Measurements from ENCODE around the gene IRS1.

DNA sequence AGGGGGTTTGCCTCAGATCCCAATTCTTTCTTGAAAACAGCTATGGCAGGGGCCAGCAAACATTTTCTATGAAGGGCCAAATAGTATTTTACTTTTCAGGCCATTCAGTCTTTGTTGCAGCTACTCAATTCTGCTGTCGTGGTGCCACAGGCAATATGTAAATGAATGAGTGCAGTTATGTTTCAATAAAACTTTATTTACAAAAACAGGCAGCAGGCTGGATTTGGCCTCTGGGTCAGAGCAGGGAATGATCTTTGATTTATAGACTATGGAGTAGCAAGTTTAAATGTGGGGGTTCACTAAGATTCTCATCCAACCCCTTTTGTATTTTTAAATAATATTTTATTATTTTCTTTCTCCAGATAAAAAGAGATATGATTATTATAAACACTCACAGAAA is 72.4 kb downstream of the IRS1 start:
- no peak for TF ChIP-seq POLR2A (IDR thresholded peaks at IDR 0.05)
- TF ChIP-seq EP300 (IDR thresholded peaks at IDR 0.05; ENCODE audit: low read depth), result no peak
